Activated gamma-delta T cell treated with Interleukin-2 at 50 U/mL for 16 hours (primary cell): ENCODE measurements around the gene PAM16.

Experiments used
- DNase-seq: peaks from one replicate; pipeline ENCODE4 v3.0.0-alpha.2; 2020

Gene PAM16

DNA sequence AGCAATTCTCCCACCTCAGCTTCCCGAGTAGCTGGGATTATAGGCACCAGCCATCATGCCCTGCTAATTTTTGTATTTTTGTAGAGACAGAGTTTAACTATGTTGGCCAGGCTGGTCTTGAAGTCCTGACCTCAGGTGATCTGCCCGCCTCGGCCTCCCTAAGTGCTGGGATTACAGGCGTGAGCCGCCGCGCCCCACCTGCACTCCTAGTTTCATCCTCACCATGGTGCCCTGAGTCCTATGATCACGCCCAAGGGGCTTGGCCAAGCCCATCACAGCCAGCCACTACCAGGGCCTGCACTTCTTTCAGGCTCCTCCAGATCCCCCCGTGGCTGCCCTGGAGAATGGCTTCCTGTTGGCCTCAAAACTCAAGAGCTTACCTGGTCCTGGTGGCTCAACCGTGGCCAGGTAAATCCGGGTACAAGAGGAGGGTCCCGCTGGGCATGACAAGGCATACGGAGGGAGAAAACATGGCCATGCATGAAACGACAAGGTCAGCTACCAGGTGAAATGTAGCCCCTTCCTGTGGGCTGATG, 57.9 kb downstream of the PAM16 start:
- DNase-seq: no peak

DNA sequence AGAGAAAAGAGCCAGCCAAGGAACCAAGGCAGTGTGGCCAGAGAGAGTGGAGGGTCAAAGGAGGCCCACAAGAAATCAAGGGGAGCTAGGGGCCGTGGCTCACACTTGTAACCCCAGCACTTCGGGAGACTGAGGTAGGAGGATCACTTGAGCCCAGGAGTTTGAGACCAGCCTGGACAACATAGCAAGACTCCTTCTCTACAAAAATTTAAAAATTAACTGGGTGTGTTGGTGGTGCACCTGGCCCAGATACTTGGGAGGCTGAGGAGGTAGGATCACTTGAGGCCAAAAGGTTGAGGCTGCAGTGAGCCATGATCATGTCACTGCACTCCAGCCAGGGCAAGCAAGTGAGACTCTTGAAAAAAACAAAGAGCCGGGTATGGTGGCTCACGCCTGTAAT, 59.4 kb downstream of the PAM16 start:
- DNase-seq: no peak
